CD4-positive, alpha-beta T cell (primary cell): ENCODE data around the gene MLEC. TPM values are rescaled to one million over a fixed set of nuclear protein-coding genes. Genes with fewer than 3 reads are reported as not detected.

Source experiments
- ATAC-seq: fragments of 200-7000 bp; cut with Tn5 transposase; one replicate; pipeline ENCODE4 v1.10.0; 2022; ENCODE audit warnings: mild to moderate bottlenecking; ENCODE audit not compliant: poor library complexity
- CTCF ChIA-PET: fragments of 350-600 bp; sonication (Branson Sonifier 250); formaldehyde crosslinking; loops from one replicate; lab custom pipeline; 2021; ENCODE audit warnings: antibody characterized with exemption, inconsistent platforms; lab: Charles Lee
- POLR2A ChIA-PET: fragments of 350-600 bp; sonication (Branson Sonifier 250); formaldehyde crosslinking; loops from one replicate; lab custom pipeline; 2021; ENCODE audit warnings: antibody characterized with exemption, inconsistent platforms; lab: Charles Lee
- DNase-seq, 14 experiments: peaks; one replicate each; pipeline ENCODE4 v3.0.0-alpha.2; 2013 to 2020; ENCODE audit warnings: mixed read lengths in 2 of 14
- H3K27ac ChIP-seq, 2 donors: one replicate each; pipeline versions ENCODE4 v1.5.1 to v1.7.0; 2013; ENCODE audit warnings: low read length in 2 of 2, low read depth in 1 of 2, mild to moderate bottlenecking in 1 of 2
- H3K27me3 ChIP-seq, 2 experiments: 1 replicate in 1 of 2; 2 replicates in 1 of 2; pipeline versions ENCODE4 v1.6.1 to v1.7.0; 2013; ENCODE audit warnings: low read length in 2 of 2, control low read depth in 1 of 2, mild to moderate bottlenecking in 1 of 2, moderate library complexity in 1 of 2; ENCODE audit not compliant: insufficient read depth in 2 of 2, control insufficient read depth in 1 of 2
- H3K36me3 ChIP-seq: one replicate; pipeline ENCODE4 v1.6.1; 2013; ENCODE audit warnings: low read length, control low read depth; ENCODE audit not compliant: insufficient read depth
- H3K4me1 ChIP-seq: one replicate; pipeline ENCODE4 v1.6.1; 2013; ENCODE audit warnings: low read length, control low read depth; ENCODE audit not compliant: insufficient read depth
- H3K4me3 ChIP-seq: one replicate; pipeline ENCODE4 v1.5.1; 2013; ENCODE audit warnings: mild to moderate bottlenecking, low read length, moderate library complexity
- H3K9me3 ChIP-seq, 2 experiments: 1 replicate in 1 of 2; 2 replicates in 1 of 2; pipeline versions ENCODE4 v1.6.1 to v1.7.0; 2013; ENCODE audit warnings: low read length in 2 of 2, mild to moderate bottlenecking in 2 of 2, control low read depth in 1 of 2, moderate library complexity in 1 of 2; ENCODE audit not compliant: control insufficient read depth in 1 of 2, insufficient read depth in 1 of 2
- H3K27ac Mint-ChIP-seq: one replicate; pipeline ENCODE4 v1.8.0; 2020; ENCODE audit warnings: mixed read lengths
- H3K27me3 Mint-ChIP-seq: one replicate; pipeline ENCODE4 v1.8.0; 2021; ENCODE audit warnings: mixed read lengths
- H3K36me3 Mint-ChIP-seq: one replicate; pipeline ENCODE4 v1.8.0; 2021; ENCODE audit warnings: low read depth, mixed read lengths
- H3K4me1 Mint-ChIP-seq: one replicate; pipeline ENCODE4 v1.8.0; 2021; ENCODE audit warnings: low read depth, mixed read lengths
- H3K4me3 Mint-ChIP-seq: one replicate; pipeline ENCODE4 v1.8.0; 2020; ENCODE audit warnings: mild to moderate bottlenecking, mixed read lengths
- H3K9me3 Mint-ChIP-seq: one replicate; pipeline ENCODE4 v1.8.0; 2020; ENCODE audit warnings: mixed read lengths
- CTCF ChIP-seq: fragments of 200-600 bp; IDR thresholded peaks from one replicate; pipeline ENCODE4 v1.8.0; 2022; ENCODE audit warnings: antibody characterized with exemption, mild to moderate bottlenecking
- intact Hi-C, 2 experiments: fragments of 100-400 bp; cut with DNase I in 1 of 2; cut with micrococcal nuclease in 1 of 2; formaldehyde crosslinking; loops; one replicate each; pipeline versions ENCODE4 v1.15.1 to v1.9.0; 2023 to 2025; cut with DNase I, micrococcal nuclease
- polyA plus RNA-seq, 2 donors: library from polyadenylated mRNA; unstranded; fragments of 120-200 nt; gene quantifications; one replicate each; pipeline ENCODE4 v1.2.1, GENCODE V29; 2013
- total RNA-seq, 174 experiments: library from RNA in 2 of 174; stranded (reverse) in 2 of 174; gene quantifications; one replicate each; pipeline ENCODE4 v1.2.3 and lab custom pipeline; 2021 to 2026

Gene MLEC
- total RNA-seq: 10 to 100 TPM; 20.7 to 22.1 TPM
- polyA plus RNA-seq (2013, experiment 1 of 2): 26.4 TPM
- 22.5 TPM for polyA plus RNA-seq (2013, experiment 2 of 2)
- total RNA-seq (lab: John Stamatoyannopoulos, UW): 41.7 to 376 (median 146) reads per million in 172 experiments

- intact Hi-C loops: loop anchor here (1.0 to 10.0 kb wide), 10 partner anchors 27 to 555 kb away; partner anchors contain the start of genes ACADS (in 2 of the 2), C12orf43 (in 1 of the 2), COX6A1 (in 1 of the 2) and GCN1 (in 1 of the 2)
- CTCF ChIA-PET: interaction anchor here (0.7 to 1.4 kb wide), 5 partner anchors 16 to 217 kb away, joined by 3 to 8 read pairs (median 3); partner anchors contain the start of gene SRSF9
- H3K27ac ChIP-seq: peak within 1 kb of the TSS; percentile 75 to 96
- Mint-ChIP-seq H3K4me1 (peaks cover 50% of the 10 kb centered on the region), H3K36me3 (peaks cover 8% of the 10 kb centered on the region), H3K9me3 (no peaks in the 10 kb centered on the region), H3K4me3 (peak within 1 kb of the TSS; percentile 93), H3K27ac (peak within 1 kb of the TSS; percentile 89), H3K27me3 (no peaks in the 10 kb centered on the region)
- H3K4me3 ChIP-seq: peak within 1 kb of the TSS; percentile 95
- ATAC-seq (peak; percentile 82), DNase-seq (peak; percentile 98 to 99 (median 99))
- no peaks in the 10 kb centered on the region for H3K27me3 ChIP-seq
- no peaks in the 10 kb centered on the region for H3K36me3 ChIP-seq
- no peaks in the 10 kb centered on the region for H3K9me3 ChIP-seq
- no peak for TF ChIP-seq CTCF
- H3K4me1 ChIP-seq: peaks cover 33% of the 10 kb centered on the region
- POLR2A ChIA-PET: interaction anchor here (0.6 to 1.9 kb wide), 13 partner anchors 21 to 1115 kb away, joined by 3 to 9 read pairs (median 4); partner anchors contain the start of genes ACADS, POP5, RNF34 and RNU4-2
Observed at GRCh38 chr12:120686690-120687577, at the start of gene MLEC. TSS of gene MLEC (plus strand) at chr12:120687149. CDS start at chr12:120687297, 148 bp downstream.

- peaks cover 48% of the 10 kb centered on the region for H3K27me3 Mint-ChIP-seq
- peaks cover 12% of the 10 kb centered on the region for H3K4me1 ChIP-seq
Observed at GRCh38 chr12:120639771-120640721, 46.9 kb upstream of the MLEC start, which contains the start of gene CABP1. TSS of gene CABP1 (plus strand) at chr12:120640626. CDS start at chr12:120640686, 60 bp downstream.

More at GRCh38 chr12:120639771-120640721, 46.9 kb upstream of the MLEC start, which contains the start of gene CABP1:
- ATAC-seq (peak; percentile 79), DNase-seq (peak; percentile 34 to 83 (median 64))
- POLR2A ChIA-PET: interaction anchor here (0.8 kb wide), 1 partner anchor 59 kb away, joined by 3 read pairs; the partner anchor contains the start of gene POP5
- Histone ChIP-seq H3K36me3 (no peaks in the 10 kb centered on the region), H3K27ac (no peak within 1 kb of the TSS), H3K4me3 (peak within 1 kb of the TSS; percentile 31), H3K27me3 (peaks cover 45 to 46% of the 10 kb centered on the region in 2 experiments), H3K9me3 (peaks cover 0 to 5% of the 10 kb centered on the region in 2 experiments)
- intact Hi-C loops: loop anchor here in 1 of 2 experiments (10.0 kb wide), 1 partner anchor 315 kb away; the partner anchor contains the start of gene PLA2G1B
- CTCF ChIA-PET: interaction anchor here (1.0 to 1.9 kb wide), 2 partner anchors 9 to 75 kb away, joined by 3 to 7 read pairs; no protein-coding TSS in a partner anchor
- Mint-ChIP-seq H3K9me3 (no peaks in the 10 kb centered on the region), H3K27ac (no peak within 1 kb of the TSS), H3K4me3 (peak within 1 kb of the TSS; percentile 84), H3K4me1 (peaks cover 6% of the 10 kb centered on the region), H3K36me3 (no peaks in the 10 kb centered on the region)
- peak; percentile 44 for TF ChIP-seq CTCF
